ENCODE measurements around the gene ELP2.
"Not testable (repeated sequence)": the region's sequence is repeated elsewhere in the genome, so short reads cannot be mapped to it uniquely, and the experiment has no call there.

The ELP2 gene

DNA sequence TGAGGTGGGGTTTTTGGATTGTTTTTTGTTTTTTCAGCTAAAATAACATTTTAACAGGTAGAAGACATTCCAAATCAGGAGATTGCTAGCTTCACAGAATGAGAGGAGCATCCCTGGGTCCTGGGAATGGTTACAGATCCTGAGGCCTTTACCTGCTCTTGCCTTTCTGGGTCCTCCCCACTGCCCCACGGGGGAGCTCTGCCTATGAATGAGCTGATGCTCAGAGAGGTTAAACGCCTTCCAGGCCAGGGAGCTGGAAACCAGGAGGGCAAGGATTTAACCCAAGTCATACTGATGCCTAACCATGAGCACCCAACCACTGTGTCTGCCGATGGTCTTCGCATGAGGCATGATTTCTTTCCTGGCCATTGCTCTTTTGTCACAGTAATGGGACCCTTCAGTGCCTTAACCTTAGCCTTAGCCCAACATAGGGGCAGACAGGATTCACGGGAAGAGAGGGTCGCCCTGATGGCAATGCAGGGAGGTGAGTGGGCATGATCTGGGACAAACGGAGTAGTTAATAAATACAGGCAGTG lies 73.7 kb downstream of the ELP2 start:
- TF ChIP-seq, protein P1, sequence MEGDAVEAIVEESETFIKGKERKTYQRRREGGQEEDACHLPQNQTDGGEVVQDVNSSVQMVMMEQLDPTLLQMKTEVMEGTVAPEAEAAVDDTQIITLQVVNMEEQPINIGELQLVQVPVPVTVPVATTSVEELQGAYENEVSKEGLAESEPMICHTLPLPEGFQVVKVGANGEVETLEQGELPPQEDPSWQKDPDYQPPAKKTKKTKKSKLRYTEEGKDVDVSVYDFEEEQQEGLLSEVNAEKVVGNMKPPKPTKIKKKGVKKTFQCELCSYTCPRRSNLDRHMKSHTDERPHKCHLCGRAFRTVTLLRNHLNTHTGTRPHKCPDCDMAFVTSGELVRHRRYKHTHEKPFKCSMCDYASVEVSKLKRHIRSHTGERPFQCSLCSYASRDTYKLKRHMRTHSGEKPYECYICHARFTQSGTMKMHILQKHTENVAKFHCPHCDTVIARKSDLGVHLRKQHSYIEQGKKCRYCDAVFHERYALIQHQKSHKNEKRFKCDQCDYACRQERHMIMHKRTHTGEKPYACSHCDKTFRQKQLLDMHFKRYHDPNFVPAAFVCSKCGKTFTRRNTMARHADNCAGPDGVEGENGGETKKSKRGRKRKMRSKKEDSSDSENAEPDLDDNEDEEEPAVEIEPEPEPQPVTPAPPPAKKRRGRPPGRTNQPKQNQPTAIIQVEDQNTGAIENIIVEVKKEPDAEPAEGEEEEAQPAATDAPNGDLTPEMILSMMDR (conservative IDR thresholded peaks at IDR 0.05; ENCODE audit: low read length), result no peak
- no peak for DNase-seq (ENCODE audit: low read depth)

DNA sequence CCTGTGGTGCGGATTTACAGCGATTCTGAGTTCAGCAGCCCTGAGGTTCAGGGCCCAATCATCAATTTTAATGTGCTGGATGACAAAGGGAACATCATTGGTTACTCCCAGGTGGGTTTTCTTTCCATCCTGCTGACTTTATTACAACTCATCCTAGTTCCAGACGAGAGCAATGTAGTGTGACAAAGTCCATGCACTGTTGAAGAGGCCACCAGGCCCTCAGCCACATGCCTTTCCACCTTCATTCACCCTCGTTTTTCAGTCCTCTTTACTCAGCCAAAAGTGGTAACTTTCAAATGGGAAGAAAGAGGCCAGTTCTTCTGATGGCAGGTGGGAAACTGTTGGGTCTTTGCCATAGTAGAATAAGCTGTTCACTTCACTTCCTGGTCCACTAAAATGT lies 75.5 kb downstream of the ELP2 start:
- no peak for DNase-seq (ENCODE audit: low read depth)
- TF ChIP-seq, protein P1 (conservative IDR thresholded peaks at IDR 0.05; ENCODE audit: low read length), result no peak
- H3K4me3 ChIP-seq (ENCODE audit: low read length), result no peak overlapping the region

More for the DNA sequence above, 73.7 kb downstream of the ELP2 start:
- H3K4me3 ChIP-seq (ENCODE audit: low read length), result no peak overlapping the region

DNA sequence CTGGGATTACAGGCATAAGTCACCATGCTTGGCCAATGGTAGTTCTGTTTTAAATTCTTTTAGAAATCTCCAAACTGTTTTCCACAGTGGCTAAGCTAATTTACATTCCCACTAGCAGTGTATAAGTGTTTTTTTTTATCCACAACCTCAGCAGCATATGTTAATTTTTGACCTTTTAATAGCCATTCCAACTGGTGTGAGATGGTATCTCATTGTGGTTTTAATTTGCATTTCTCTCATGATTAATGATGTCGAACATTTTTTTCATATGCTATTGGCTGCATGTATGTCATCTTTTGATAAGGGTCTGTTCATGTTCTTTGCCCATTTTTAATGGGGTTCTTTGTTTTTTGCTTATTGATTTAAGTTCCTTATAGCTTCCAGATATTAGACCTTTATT lies 77.6 kb downstream of the ELP2 start:
- DNase-seq (ENCODE audit: low read depth), result no peak
- no peak overlapping the region for H3K4me3 ChIP-seq (ENCODE audit: low read length)
- TF ChIP-seq, protein P1 (conservative IDR thresholded peaks at IDR 0.05; ENCODE audit: low read length), result no peak

- DNase-seq (ENCODE audit: low read depth); H3K4me3 ChIP-seq (ENCODE audit: low read length): not testable (repeated sequence)
These were observed 78.3 kb downstream of the ELP2 start for GRCh38 chr18:36207969-36208368.

GRCh38 chr18:36211612-36212065 lies 81.9 kb downstream of the ELP2 start:
- no peak overlapping the region for H3K4me3 ChIP-seq (ENCODE audit: low read length)
- peak; percentile 29 for DNase-seq (ENCODE audit: low read depth)
- TF ChIP-seq, protein P1 (conservative IDR thresholded peaks at IDR 0.05; ENCODE audit: low read length), result no peak

DNA sequence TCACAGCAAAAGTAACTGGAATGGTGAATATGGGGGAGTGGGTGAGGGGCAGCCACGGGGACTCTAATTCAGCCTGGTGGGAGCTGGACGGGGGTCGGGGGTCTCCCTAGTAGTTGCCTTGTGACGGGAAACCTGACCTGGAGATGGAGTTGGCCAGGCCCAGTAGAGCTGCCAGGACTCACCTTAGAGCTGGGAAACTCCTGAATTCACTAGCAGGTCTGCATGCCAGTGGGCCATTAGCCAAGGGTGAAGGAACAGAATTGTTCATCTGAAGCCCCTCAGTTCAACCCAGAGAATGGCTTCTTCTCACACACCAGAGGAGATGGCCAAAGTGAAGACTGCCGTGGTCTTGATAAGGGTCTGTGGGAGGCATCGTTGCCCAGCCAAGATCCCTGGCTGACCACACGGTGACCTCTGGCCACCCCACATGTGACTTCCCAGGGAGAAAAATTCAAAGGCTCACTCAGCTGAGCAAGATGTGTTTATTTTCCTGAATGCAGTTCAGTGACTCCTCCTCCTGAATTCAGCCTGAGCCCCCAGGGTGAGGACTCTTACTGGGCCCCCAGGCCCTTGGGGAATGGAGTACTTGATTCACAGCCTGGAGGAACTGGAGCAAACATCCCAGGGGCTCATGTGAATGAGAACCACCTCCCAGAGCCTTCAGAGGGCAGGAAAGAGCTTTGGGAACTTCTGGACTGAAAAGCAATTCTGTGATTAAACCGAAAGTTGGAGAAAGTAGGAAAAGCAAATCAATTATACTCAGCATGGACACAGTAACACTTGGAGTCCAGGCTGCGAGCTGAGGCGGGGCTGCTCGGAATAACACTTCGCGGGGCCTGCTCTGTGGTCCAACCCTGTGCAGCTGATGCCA lies 82.8 kb downstream of the ELP2 start:
- TF ChIP-seq, protein P1 (conservative IDR thresholded peaks at IDR 0.05; ENCODE audit: low read length), result peak; percentile 25; the same call in 1 of the 2 replicates
- DNase-seq (ENCODE audit: low read depth), result peak; percentile 3
- no peak overlapping the region for H3K4me3 ChIP-seq (ENCODE audit: low read length)

DNA sequence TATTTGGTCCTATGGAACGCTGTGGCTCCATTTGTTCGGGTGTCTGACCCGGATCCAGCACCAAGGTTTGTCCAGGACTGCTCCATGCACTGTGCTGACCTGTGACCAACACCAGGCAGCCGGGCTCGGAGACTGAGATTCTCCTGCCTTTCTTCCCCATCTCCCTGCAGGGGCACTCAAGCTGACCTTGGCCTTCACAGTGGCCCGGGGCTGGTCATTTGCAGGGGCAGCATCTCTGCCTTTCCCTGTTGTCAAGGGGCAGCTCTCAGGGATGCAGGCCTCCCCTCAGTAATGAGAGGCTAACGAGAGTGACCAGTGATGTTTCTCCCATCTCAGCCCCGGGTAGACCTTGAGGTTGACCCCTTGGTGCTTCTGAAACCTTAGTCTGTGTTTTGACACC lies 85.1 kb downstream of the ELP2 start:
- no peak for DNase-seq (ENCODE audit: low read depth)
- TF ChIP-seq, protein P1 (conservative IDR thresholded peaks at IDR 0.05; ENCODE audit: low read length), result no peak

More for the DNA sequence above, 85.1 kb downstream of the ELP2 start:
- H3K4me3 ChIP-seq (ENCODE audit: low read length), result no peak overlapping the region

Data from AG10803 (cell line).